Cardiac fibroblast (primary cell): ENCODE results near the gene ADM.

Source experiments
- DNase-seq, 2 donors: peaks; one replicate each; pipeline versions ENCODE4 v3.0.0 to v3.0.0-alpha.2; 2010; ENCODE audit warnings: low read depth in 2 of 2
- H3K4me3 ChIP-seq, 2 donors: replicated peaks in 1 of 2; 1 replicate in 1 of 2; 2 replicates in 1 of 2; pipeline ENCODE4 v1.5.1; 2011; ENCODE audit warnings: low read depth in 2 of 2, low read length in 2 of 2, mild to moderate bottlenecking in 2 of 2, moderate library complexity in 1 of 2
- TF ChIP-seq, protein P1 (sequence below): IDR thresholded peaks from one replicate; pipeline ENCODE4 v1.5.1; 2011; ENCODE audit warnings: low read depth, mild to moderate bottlenecking, low read length, inconsistent platforms

Gene ADM

DNA sequence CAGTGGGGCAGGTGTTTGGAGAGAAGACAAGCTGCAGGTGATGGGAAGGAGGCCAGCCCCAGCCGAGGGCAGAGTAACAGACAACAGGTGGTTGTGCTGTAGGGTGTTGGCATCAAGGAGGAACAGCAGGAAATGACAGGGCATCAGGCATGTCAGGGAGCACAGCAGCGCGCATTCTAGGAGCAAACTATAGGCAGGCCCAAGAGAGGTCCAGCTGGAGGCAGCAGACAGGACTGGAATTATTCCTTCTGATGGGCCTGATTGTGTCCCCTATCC lies 13.6 kb downstream of the ADM start:
- H3K4me3 ChIP-seq = no peak overlapping the region
- TF ChIP-seq, protein P1, sequence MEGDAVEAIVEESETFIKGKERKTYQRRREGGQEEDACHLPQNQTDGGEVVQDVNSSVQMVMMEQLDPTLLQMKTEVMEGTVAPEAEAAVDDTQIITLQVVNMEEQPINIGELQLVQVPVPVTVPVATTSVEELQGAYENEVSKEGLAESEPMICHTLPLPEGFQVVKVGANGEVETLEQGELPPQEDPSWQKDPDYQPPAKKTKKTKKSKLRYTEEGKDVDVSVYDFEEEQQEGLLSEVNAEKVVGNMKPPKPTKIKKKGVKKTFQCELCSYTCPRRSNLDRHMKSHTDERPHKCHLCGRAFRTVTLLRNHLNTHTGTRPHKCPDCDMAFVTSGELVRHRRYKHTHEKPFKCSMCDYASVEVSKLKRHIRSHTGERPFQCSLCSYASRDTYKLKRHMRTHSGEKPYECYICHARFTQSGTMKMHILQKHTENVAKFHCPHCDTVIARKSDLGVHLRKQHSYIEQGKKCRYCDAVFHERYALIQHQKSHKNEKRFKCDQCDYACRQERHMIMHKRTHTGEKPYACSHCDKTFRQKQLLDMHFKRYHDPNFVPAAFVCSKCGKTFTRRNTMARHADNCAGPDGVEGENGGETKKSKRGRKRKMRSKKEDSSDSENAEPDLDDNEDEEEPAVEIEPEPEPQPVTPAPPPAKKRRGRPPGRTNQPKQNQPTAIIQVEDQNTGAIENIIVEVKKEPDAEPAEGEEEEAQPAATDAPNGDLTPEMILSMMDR = no peak
- DNase-seq = no peak

DNA sequence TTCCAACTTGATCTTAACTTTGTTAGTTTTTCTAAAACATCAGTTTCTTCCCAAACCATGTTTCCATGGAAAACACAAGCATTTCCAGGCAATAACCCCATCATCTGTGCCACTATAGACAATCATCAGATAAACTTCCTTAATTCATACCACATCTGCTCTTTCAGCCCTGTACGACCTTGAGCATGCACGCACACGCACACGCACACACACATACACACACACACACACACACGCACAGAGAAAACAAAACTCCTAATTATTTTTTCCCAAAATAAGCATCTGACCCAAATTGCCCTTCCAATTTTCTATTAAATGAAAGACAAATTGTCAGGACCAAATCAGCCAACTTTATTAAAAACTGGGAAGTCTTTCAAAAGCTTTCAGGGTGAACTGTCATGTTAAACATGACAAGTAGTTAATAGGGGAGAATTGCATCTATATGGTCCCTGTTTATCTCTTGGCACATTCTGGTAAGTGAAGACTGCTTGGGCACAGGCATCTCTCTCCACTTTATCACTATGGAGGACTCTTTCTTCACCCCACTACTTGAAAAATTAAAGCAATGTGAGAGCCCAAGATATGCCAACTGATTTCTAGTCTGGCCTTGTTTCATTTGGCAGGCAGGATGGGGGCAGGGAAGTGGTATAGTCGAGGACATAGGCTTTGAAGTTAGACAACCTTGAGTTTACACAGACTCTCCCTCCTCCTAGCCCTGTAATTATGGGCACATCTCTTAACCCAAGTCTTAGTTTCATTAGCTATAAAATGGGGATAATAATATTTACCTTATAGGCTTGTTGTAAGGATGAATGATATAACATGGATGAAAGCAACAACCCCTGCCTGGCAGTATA lies 15.1 kb downstream of the ADM start:
- TF ChIP-seq, protein P1 = no peak
- no peak for DNase-seq
- no peak overlapping the region for H3K4me3 ChIP-seq

- TF ChIP-seq, protein P1 = no peak
- no peak overlapping the region for H3K4me3 ChIP-seq
- DNase-seq = no peak
These were observed 16.0 kb downstream of the ADM start for GRCh38 chr11:10320736-10321465.

DNA sequence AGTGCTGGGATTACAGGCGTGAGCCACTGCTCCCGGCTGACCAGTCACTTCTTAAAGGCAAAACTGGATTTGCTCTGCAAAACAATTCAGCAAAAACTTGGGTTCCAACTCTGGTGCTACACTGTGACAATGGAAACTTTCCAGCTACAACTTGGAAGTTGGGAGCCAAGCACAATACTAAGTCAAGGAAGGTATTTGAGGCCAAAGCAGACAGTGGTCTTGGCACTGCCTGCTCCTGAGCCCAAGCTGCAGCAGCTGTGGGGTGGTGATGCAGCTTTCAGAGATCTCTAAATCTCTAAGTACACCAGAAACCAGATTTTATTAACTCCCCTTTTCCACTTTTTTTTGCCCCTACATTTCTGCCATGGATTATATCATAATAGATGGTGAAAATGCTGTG lies 17.5 kb downstream of the ADM start:
- TF ChIP-seq, protein P1 = no peak
- H3K4me3 ChIP-seq = no peak overlapping the region
- DNase-seq = peak in 1 of 2 donors; percentile 22

DNA sequence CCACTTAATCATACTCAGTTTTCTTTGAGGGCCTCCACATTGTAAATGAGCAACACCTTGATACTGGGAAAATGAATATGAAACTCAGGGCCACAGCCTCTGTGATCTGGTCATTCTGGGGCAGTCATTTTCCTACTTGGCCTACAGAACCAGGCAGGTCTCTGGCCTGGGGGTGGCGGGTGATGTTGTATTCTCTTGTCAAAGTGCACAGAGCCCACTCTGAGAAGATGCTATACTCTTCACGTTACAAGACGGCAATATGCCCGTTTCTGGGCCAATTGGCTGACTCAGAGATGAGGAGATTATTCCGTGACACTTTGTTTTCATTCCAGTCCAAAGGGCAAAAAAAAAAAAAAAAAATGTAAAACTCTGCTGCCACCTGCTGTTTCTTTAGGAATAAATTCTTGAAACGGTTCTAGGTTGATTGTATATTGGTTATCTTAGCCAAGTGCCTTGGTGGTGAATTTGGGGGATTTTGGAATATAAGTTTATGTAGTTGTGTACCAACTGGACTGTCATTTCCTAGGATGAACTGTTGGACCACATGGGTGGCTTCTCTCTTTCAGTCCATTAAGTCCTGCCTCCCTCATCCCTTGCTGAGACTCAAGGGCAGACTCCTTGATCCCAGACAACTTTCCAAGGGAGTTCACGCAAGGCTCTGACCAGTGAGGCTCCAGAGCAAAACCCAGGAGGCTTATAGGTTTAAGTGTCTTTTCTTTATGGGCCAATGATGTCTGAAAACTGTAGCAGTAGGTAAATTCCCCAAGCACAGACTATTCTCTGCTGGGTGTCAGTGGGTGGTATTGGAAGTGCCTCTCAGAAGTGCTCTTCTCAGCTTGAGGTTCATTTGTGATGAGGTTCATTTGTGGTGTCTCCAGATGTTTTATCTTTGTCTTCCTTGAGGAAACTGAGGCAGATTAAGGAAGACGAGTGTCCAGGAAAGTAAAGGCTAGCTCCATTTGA lies 18.2 kb downstream of the ADM start:
- TF ChIP-seq, protein P1 = peak; percentile 34
- no peak overlapping the region for H3K4me3 ChIP-seq
- peak; percentile 89 to 94 for DNase-seq

DNA sequence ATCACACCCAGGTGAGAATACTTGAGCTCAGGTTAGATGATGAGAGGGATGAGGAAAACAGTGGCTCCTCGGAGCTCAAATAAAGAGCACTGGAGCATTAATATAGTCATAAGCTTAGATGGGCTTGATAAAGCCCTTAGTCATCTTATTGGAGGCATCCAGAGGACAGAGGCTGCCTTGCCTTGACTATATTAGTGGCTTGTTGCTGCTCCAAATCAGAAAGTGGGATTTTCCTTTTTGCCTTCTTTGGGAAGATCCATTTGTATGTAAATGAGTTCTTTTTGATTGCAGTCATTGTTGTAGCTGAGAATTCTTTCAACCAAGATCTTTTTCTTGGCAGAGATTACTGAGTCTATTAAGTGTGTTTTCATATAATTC lies 18.9 kb downstream of the ADM start:
- peak; percentile 37 to 48 for DNase-seq
- no peak overlapping the region for H3K4me3 ChIP-seq
- TF ChIP-seq, protein P1 = no peak
